H1 (cell line): ENCODE data around the gene PDZK1IP1.

Experiments used
- CEBPB ChIP-seq: IDR thresholded peaks from 2 replicates; pipeline ENCODE4 v1.6.1; 2012; ENCODE audit warnings: low read depth, low read length
- CTCF ChIP-seq, 3 experiments: IDR thresholded peaks; 1 replicate in 2 of 3; 2 replicates in 1 of 3; pipeline versions ENCODE4 v1.5.1 to v1.6.1; 2011; ENCODE audit warnings: low read length in 3 of 3, mild to moderate bottlenecking in 3 of 3, inconsistent platforms in 2 of 3, low read depth in 1 of 3, moderate library complexity in 1 of 3; ENCODE audit not compliant: insufficient read depth in 1 of 3; ENCODE audit errors: control extremely low read depth in 1 of 3
- EP300 ChIP-seq, 2 experiments: IDR thresholded peaks; 1 replicate in 1 of 2; 2 replicates in 1 of 2; pipeline ENCODE4 v1.6.1; 2011 to 2012; ENCODE audit warnings: low read depth in 2 of 2, low read length in 2 of 2, mild to moderate bottlenecking in 2 of 2, borderline replicate concordance in 1 of 2, inconsistent platforms in 1 of 2, moderate library complexity in 1 of 2
- GABPA ChIP-seq: IDR thresholded peaks from 2 replicates; pipeline ENCODE4 v1.6.1; 2011; ENCODE audit warnings: mild to moderate bottlenecking, low read length, moderate library complexity, borderline replicate concordance; ENCODE audit not compliant: insufficient read depth
- HDAC6 ChIP-seq: IDR thresholded peaks from one replicate; pipeline ENCODE4 v1.7.1; 2012; ENCODE audit warnings: low read depth, mild to moderate bottlenecking, inconsistent platforms, low read length, moderate library complexity
- JUND ChIP-seq: IDR thresholded peaks from 2 replicates; pipeline ENCODE4 v1.6.1; 2011; ENCODE audit warnings: mild to moderate bottlenecking, improper control_type of control experiment, low read length
- PHF8 ChIP-seq: fragments of 200-600 bp; sonication (generic); conservative IDR thresholded peaks from 2 replicates; pipeline ENCODE4 v1.7.1; 2012; ENCODE audit warnings: low read depth, mild to moderate bottlenecking, inconsistent platforms, low read length, moderate library complexity
- POLR2A ChIP-seq, 2 experiments: IDR thresholded peaks; 1 replicate in 1 of 2; 2 replicates in 1 of 2; pipeline ENCODE4 v1.6.1; 2011; ENCODE audit warnings: low read depth in 2 of 2, low read length in 2 of 2, mild to moderate bottlenecking in 2 of 2; ENCODE audit errors: control extremely low read depth in 1 of 2
- POLR2AphosphoS5 ChIP-seq: IDR thresholded peaks from 2 replicates; pipeline ENCODE4 v1.6.1; 2011; ENCODE audit warnings: low read depth, low read length
- RNF2 ChIP-seq: fragments of 200-900, 300-1000 bp; sonication (generic); IDR thresholded peaks from 2 replicates; pipeline ENCODE4 v1.7.1; 2016; ENCODE audit warnings: borderline replicate concordance, low read depth, mild to moderate bottlenecking, antibody characterized with exemption, low read length; ENCODE audit not compliant: poor library complexity, severe bottlenecking; ENCODE audit errors: missing control alignments
- SP4 ChIP-seq: IDR thresholded peaks from 2 replicates; pipeline ENCODE4 v1.6.1; 2012; ENCODE audit warnings: low read length, inconsistent platforms
- ZNF274 ChIP-seq: IDR thresholded peaks from 2 replicates; pipeline ENCODE4 v1.7.0; 2012; ENCODE audit warnings: low read length, borderline replicate concordance; ENCODE audit errors: extremely low read depth

- TF ChIP-seq POLR2AphosphoS5 (no peak), CTCF (IDR thresholded peaks at IDR 0.05; ENCODE audit: control extremely low read depth in 1 of 3, insufficient read depth in 1 of 3, low read depth in 1 of 3, low read length in 3 of 3) (no peak), EP300 (IDR thresholded peaks at IDR 0.05; ENCODE audit: borderline replicate concordance in 1 of 2, low read depth in 2 of 2, low read length in 2 of 2) (no peak), SP4 (no peak), RNF2 (no peak), ZNF274 (no peak), CEBPB (no peak), POLR2A (IDR thresholded peaks at IDR 0.05; ENCODE audit: control extremely low read depth in 1 of 2, low read depth in 2 of 2, low read length in 2 of 2) (no peak), HDAC6 (no peak), GABPA (no peak), PHF8 (no peak), JUND (no peak)
Measured at GRCh38 chr1:47191940-47192457, 2.2 kb upstream of the PDZK1IP1 start.
